Measurements from ENCODE around the gene ZPBP2.

Gene ZPBP2

DNA sequence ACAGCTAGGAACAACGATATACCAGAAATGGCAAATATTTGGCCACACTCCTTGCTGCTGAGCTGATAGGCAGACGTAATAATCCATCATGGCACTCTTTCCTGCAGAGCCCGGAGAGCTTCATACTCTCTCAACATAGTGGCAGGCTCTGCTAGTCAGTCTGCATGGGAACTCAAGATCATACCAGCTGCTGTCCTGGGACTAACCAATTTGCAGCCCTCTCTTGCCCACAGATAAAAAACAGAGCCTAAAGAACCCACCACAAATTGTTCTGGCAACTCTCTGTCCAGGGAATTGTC is 36.9 kb downstream of the ZPBP2 start:
- Histone ChIP-seq H3K9ac (ENCODE audit: low read depth in 1 of 2, low read length in 2 of 2) (no peak overlapping the region), H3K9me3 (ENCODE audit: control insufficient read depth in 2 of 2, low read length in 2 of 2) (no peaks in the 10 kb centered on the region), H3K27ac (ENCODE audit: low read depth in 2 of 2, low read length in 2 of 2) (no peak overlapping the region), H3K4me3 (ENCODE audit: low read length in 2 of 2) (no peak overlapping the region), H3K27me3 (ENCODE audit: control insufficient read depth in 2 of 2, insufficient read depth in 2 of 2, low read length in 2 of 2) (no peaks in the 10 kb centered on the region), H3K36me3 (ENCODE audit: control insufficient read depth in 2 of 2, insufficient read depth in 2 of 2, low read length in 2 of 2) (peaks cover 20 to 25% of the 10 kb centered on the region in 2 donors), H3K4me1 (ENCODE audit: control insufficient read depth in 2 of 2, insufficient read depth in 2 of 2, low read length in 2 of 2) (no peaks in the 10 kb centered on the region)

GRCh38 chr17:39908789-39909352 is 40.9 kb downstream of the ZPBP2 start:
- Histone ChIP-seq H3K27ac (ENCODE audit: low read depth in 2 of 2, low read length in 2 of 2) (no peak overlapping the region), H3K9me3 (ENCODE audit: control insufficient read depth in 2 of 2, low read length in 2 of 2) (no peaks in the 10 kb centered on the region), H3K27me3 (ENCODE audit: control insufficient read depth in 2 of 2, insufficient read depth in 2 of 2, low read length in 2 of 2) (no peaks in the 10 kb centered on the region), H3K4me3 (ENCODE audit: low read length in 2 of 2) (no peak overlapping the region), H3K9ac (ENCODE audit: low read depth in 1 of 2, low read length in 2 of 2) (no peak overlapping the region), H3K4me1 (ENCODE audit: control insufficient read depth in 2 of 2, insufficient read depth in 2 of 2, low read length in 2 of 2) (no peaks in the 10 kb centered on the region), H3K36me3 (ENCODE audit: control insufficient read depth in 2 of 2, insufficient read depth in 2 of 2, low read length in 2 of 2) (peaks cover 33 to 35% of the 10 kb centered on the region in 2 donors)

DNA sequence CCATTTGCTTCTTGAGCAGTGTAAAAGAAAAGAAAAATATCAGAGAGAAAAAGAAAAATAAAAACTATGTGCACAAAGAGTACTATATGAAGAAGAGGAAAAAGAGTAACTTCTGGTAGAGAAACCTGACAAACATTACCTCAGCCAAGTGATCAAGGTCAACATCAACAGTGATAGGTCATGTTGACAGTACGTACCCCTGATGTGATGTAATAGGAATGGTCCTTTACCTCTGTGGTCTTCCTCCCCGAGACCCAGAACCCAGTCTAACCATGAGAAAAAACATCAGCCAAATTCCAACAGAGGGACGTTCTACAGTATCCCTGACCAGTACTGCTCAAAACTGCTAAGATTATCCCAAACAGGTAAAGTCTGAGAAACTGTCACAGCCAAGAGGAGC is 46.0 kb downstream of the ZPBP2 start:
- Histone ChIP-seq H3K27ac (ENCODE audit: low read depth in 2 of 2, low read length in 2 of 2) (no peak overlapping the region), H3K4me3 (ENCODE audit: low read length in 2 of 2) (no peak overlapping the region), H3K9me3 (ENCODE audit: control insufficient read depth in 2 of 2, low read length in 2 of 2) (no peaks in the 10 kb centered on the region), H3K9ac (ENCODE audit: low read depth in 1 of 2, low read length in 2 of 2) (no peak overlapping the region), H3K27me3 (ENCODE audit: control insufficient read depth in 2 of 2, insufficient read depth in 2 of 2, low read length in 2 of 2) (no peaks in the 10 kb centered on the region), H3K4me1 (ENCODE audit: control insufficient read depth in 2 of 2, insufficient read depth in 2 of 2, low read length in 2 of 2) (peaks cover 15 to 22% of the 10 kb centered on the region in 2 donors), H3K36me3 (ENCODE audit: control insufficient read depth in 2 of 2, insufficient read depth in 2 of 2, low read length in 2 of 2) (peaks cover 16 to 19% of the 10 kb centered on the region in 2 donors)

GRCh38 chr17:39915559-39915958 is 47.6 kb downstream of the ZPBP2 start:
- peaks cover 13 to 16% of the 10 kb centered on the region in 2 donors for H3K36me3 ChIP-seq (ENCODE audit: control insufficient read depth in 2 of 2, insufficient read depth in 2 of 2, low read length in 2 of 2)
- H3K27ac ChIP-seq (ENCODE audit: low read depth in 2 of 2, low read length in 2 of 2): no peak overlapping the region
- H3K4me3 ChIP-seq (ENCODE audit: low read length in 2 of 2): no peak overlapping the region
- no peak overlapping the region for H3K9ac ChIP-seq (ENCODE audit: low read depth in 1 of 2, low read length in 2 of 2)
- no peaks in the 10 kb centered on the region for H3K27me3 ChIP-seq (ENCODE audit: control insufficient read depth in 2 of 2, insufficient read depth in 2 of 2, low read length in 2 of 2)
- no peaks in the 10 kb centered on the region for H3K9me3 ChIP-seq (ENCODE audit: control insufficient read depth in 2 of 2, low read length in 2 of 2)
- peaks cover 19 to 26% of the 10 kb centered on the region in 2 donors for H3K4me1 ChIP-seq (ENCODE audit: control insufficient read depth in 2 of 2, insufficient read depth in 2 of 2, low read length in 2 of 2)

- Histone ChIP-seq H3K27me3 (ENCODE audit: control insufficient read depth in 2 of 2, insufficient read depth in 2 of 2, low read length in 2 of 2) (no peaks in the 10 kb centered on the region), H3K4me3 (ENCODE audit: low read length in 2 of 2) (peak overlapping the region; percentile 24 to 46), H3K27ac (ENCODE audit: low read depth in 2 of 2, low read length in 2 of 2) (peak overlapping the region; percentile 83 to 89), H3K9me3 (ENCODE audit: control insufficient read depth in 2 of 2, low read length in 2 of 2) (no peaks in the 10 kb centered on the region), H3K36me3 (ENCODE audit: control insufficient read depth in 2 of 2, insufficient read depth in 2 of 2, low read length in 2 of 2) (peaks cover 18 to 20% of the 10 kb centered on the region in 2 donors), H3K4me1 (ENCODE audit: control insufficient read depth in 2 of 2, insufficient read depth in 2 of 2, low read length in 2 of 2) (peaks cover 19 to 26% of the 10 kb centered on the region in 2 donors), H3K9ac (ENCODE audit: low read depth in 1 of 2, low read length in 2 of 2) (peak overlapping the region in 1 of 2 donors; percentile 52)
These were observed 48.9 kb downstream of the ZPBP2 start for GRCh38 chr17:39916918-39917317.

DNA sequence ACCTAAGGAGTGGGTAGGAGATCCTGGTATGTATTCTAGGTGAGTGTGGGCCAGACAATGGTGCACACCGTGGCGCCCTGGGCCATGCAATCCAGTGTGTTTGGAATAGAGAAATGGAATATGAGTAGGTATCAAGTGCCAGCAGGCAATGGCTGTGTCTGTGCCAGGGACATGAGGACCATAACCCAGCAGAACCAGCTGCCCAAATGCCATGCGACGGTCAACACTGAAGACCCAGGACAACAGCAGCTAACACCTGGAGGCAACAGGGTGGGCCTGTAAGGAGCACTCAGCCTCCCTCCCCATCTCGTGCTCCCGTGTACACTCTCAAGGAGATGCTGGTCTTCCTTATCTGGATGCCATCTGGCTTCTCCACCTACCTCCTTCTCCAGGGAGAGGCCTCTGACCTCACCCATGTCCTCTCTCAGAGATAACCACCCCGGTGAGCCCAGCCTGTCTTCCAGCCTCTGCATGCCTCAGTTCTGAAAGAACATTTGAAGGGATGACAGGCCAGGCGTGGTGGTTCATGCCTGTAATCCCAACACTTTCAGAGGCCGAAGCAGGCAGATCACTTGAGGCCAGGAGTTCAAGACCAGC is 51.2 kb downstream of the ZPBP2 start:
- peaks cover 35 to 43% of the 10 kb centered on the region in 2 donors for H3K36me3 ChIP-seq (ENCODE audit: control insufficient read depth in 2 of 2, insufficient read depth in 2 of 2, low read length in 2 of 2)
- H3K27me3 ChIP-seq (ENCODE audit: control insufficient read depth in 2 of 2, insufficient read depth in 2 of 2, low read length in 2 of 2): no peaks in the 10 kb centered on the region
- H3K4me1 ChIP-seq (ENCODE audit: control insufficient read depth in 2 of 2, insufficient read depth in 2 of 2, low read length in 2 of 2): peaks cover 20 to 28% of the 10 kb centered on the region in 2 donors
- no peaks in the 10 kb centered on the region for H3K9me3 ChIP-seq (ENCODE audit: control insufficient read depth in 2 of 2, low read length in 2 of 2)
- H3K4me3 ChIP-seq (ENCODE audit: low read length in 2 of 2): peak overlapping the region in 1 of 2 donors; percentile 78
- H3K27ac ChIP-seq (ENCODE audit: low read depth in 2 of 2, low read length in 2 of 2): peak overlapping the region; percentile 83 to 89
- peak overlapping the region in 1 of 2 donors; percentile 24 for H3K9ac ChIP-seq (ENCODE audit: low read depth in 1 of 2, low read length in 2 of 2)

- Histone ChIP-seq H3K4me1 (ENCODE audit: control insufficient read depth in 2 of 2, insufficient read depth in 2 of 2, low read length in 2 of 2) (peaks cover 25 to 31% of the 10 kb centered on the region in 2 donors), H3K27me3 (ENCODE audit: control insufficient read depth in 2 of 2, insufficient read depth in 2 of 2, low read length in 2 of 2) (no peaks in the 10 kb centered on the region), H3K9ac (ENCODE audit: low read depth in 1 of 2, low read length in 2 of 2) (no peak overlapping the region), H3K9me3 (ENCODE audit: control insufficient read depth in 2 of 2, low read length in 2 of 2) (no peaks in the 10 kb centered on the region), H3K4me3 (ENCODE audit: low read length in 2 of 2) (no peak overlapping the region), H3K27ac (ENCODE audit: low read depth in 2 of 2, low read length in 2 of 2) (no peak overlapping the region), H3K36me3 (ENCODE audit: control insufficient read depth in 2 of 2, insufficient read depth in 2 of 2, low read length in 2 of 2) (peaks cover 33 to 43% of the 10 kb centered on the region in 2 donors)
These were observed 52.5 kb downstream of the ZPBP2 start for GRCh38 chr17:39920218-39921210.

DNA sequence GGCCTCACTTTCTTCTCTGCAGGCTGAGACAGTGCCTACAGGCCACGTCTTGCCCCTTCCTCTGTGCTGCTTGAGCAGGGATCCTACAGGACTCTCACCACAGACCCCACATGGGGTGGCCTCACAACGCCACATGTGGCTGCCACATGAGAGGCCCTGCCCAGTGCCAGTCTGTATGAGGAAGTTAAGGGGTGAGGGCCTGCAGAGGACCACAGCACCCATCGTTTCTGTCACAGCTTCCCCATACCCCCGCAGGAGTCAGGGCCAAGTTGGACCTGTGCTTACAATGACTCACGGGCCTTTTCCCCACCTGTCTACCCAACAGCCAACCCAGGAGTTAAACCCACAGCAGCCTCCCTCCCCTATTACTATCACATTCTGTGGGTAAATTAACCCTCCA is 53.3 kb downstream of the ZPBP2 start:
- H3K36me3 ChIP-seq (ENCODE audit: control insufficient read depth in 2 of 2, insufficient read depth in 2 of 2, low read length in 2 of 2): peaks cover 33 to 43% of the 10 kb centered on the region in 2 donors
- H3K9ac ChIP-seq (ENCODE audit: low read depth in 1 of 2, low read length in 2 of 2): no peak overlapping the region
- H3K27ac ChIP-seq (ENCODE audit: low read depth in 2 of 2, low read length in 2 of 2): no peak overlapping the region
- no peak overlapping the region for H3K4me3 ChIP-seq (ENCODE audit: low read length in 2 of 2)
- H3K4me1 ChIP-seq (ENCODE audit: control insufficient read depth in 2 of 2, insufficient read depth in 2 of 2, low read length in 2 of 2): peaks cover 29 to 31% of the 10 kb centered on the region in 2 donors
- H3K27me3 ChIP-seq (ENCODE audit: control insufficient read depth in 2 of 2, insufficient read depth in 2 of 2, low read length in 2 of 2): no peaks in the 10 kb centered on the region
- H3K9me3 ChIP-seq (ENCODE audit: control insufficient read depth in 2 of 2, low read length in 2 of 2): no peaks in the 10 kb centered on the region

DNA sequence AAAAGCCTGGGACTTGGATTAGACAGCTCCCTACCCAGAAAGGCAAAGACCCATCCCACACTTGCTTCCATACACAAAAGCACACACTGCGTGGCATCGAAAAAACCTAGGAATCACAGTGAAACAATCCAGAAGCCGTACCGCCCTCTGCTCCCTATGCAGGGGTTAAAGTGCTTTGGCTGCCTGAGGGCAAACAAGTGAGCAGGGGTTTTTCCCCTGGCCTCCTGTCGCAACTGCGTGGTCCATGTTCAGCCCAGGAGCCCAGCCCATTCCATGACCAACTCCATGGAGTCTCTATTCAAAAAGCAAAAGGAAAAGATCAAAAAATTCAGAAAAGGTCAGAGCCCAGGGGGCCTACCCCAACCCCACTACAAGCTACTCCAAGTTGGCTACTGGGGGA is 54.0 kb downstream of the ZPBP2 start:
- H3K36me3 ChIP-seq (ENCODE audit: control insufficient read depth in 2 of 2, insufficient read depth in 2 of 2, low read length in 2 of 2): peaks cover 33 to 43% of the 10 kb centered on the region in 2 donors
- no peaks in the 10 kb centered on the region for H3K27me3 ChIP-seq (ENCODE audit: control insufficient read depth in 2 of 2, insufficient read depth in 2 of 2, low read length in 2 of 2)
- H3K9me3 ChIP-seq (ENCODE audit: control insufficient read depth in 2 of 2, low read length in 2 of 2): no peaks in the 10 kb centered on the region
- no peak overlapping the region for H3K9ac ChIP-seq (ENCODE audit: low read depth in 1 of 2, low read length in 2 of 2)
- peaks cover 27 to 33% of the 10 kb centered on the region in 2 donors for H3K4me1 ChIP-seq (ENCODE audit: control insufficient read depth in 2 of 2, insufficient read depth in 2 of 2, low read length in 2 of 2)
- no peak overlapping the region for H3K4me3 ChIP-seq (ENCODE audit: low read length in 2 of 2)
- no peak overlapping the region for H3K27ac ChIP-seq (ENCODE audit: low read depth in 2 of 2, low read length in 2 of 2)

- no peaks in the 10 kb centered on the region for H3K9me3 ChIP-seq (ENCODE audit: control insufficient read depth in 2 of 2, low read length in 2 of 2)
- no peaks in the 10 kb centered on the region for H3K27me3 ChIP-seq (ENCODE audit: control insufficient read depth in 2 of 2, insufficient read depth in 2 of 2, low read length in 2 of 2)
- H3K4me1 ChIP-seq (ENCODE audit: control insufficient read depth in 2 of 2, insufficient read depth in 2 of 2, low read length in 2 of 2): peaks cover 19 to 30% of the 10 kb centered on the region in 2 donors
- no peak overlapping the region for H3K27ac ChIP-seq (ENCODE audit: low read depth in 2 of 2, low read length in 2 of 2)
- H3K9ac ChIP-seq (ENCODE audit: low read depth in 1 of 2, low read length in 2 of 2): no peak overlapping the region
- H3K36me3 ChIP-seq (ENCODE audit: control insufficient read depth in 2 of 2, insufficient read depth in 2 of 2, low read length in 2 of 2): peaks cover 33 to 43% of the 10 kb centered on the region in 2 donors
- H3K4me3 ChIP-seq (ENCODE audit: low read length in 2 of 2): no peak overlapping the region
These were observed 55.2 kb downstream of the ZPBP2 start for GRCh38 chr17:39923230-39923629.
